ENCODE results near the gene MYH9.

- TF ChIP-seq CTCF (IDR thresholded peaks at IDR 0.05) (no peak), POLR2A (IDR thresholded peaks at IDR 0.05) (no peak)
These were observed 103.6 kb downstream of the MYH9 start for GRCh38 chr22:36284171-36284571.

All from Peyer's patch (tissue), 4 donors.